ENCODE data around the gene SMIM24. TPM values are rescaled to one million over a fixed set of nuclear protein-coding genes. Genes with fewer than 3 reads are reported as not detected.

SMIM24 gene
- total and polyA plus RNA-seq, 10 donors = 0.63 to 3.0 (median 1.3) TPM; not detected in 3

- H3K9me3 ChIP-seq = no peaks in the 10 kb centered on the region
- intact Hi-C loops (cut with DNase I; ENCODE audit: low total_unique reads) = no loop called here
- TF ChIP-seq CTCF (IDR thresholded peaks at IDR 0.05 in 8 of 11, conservative IDR thresholded peaks at IDR 0.05 in 3 of 11) (no peak), POLR2AphosphoS5 (IDR thresholded peaks at IDR 0.05) (no peak), POLR2A (IDR thresholded peaks at IDR 0.05) (no peak)
- H3K27me3 ChIP-seq (replicated peaks in 1 of 7) = no peaks in the 10 kb centered on the region
- no peak for DNase-seq
- H3K36me3 ChIP-seq = peaks cover 1 to 77% (median 43%) of the 10 kb centered on the region in 6 donors
- WGBS, 5 donors = 62 to 87% (median 79%) methylated on average over 7 of the region's 7 CpGs
- peaks cover 10 to 49% (median 19%) of the 10 kb centered on the region in 6 donors for H3K4me1 ChIP-seq
- H3K4me3 ChIP-seq = no peak overlapping the region
- H3K27ac ChIP-seq = no peak overlapping the region
Observed at GRCh38 chr19:3521104-3521445, 40.8 kb upstream of the SMIM24 start.

GRCh38 chr19:3520166-3521103 lies 40.1 kb upstream of the SMIM24 start:
- TF ChIP-seq POLR2AphosphoS5 (IDR thresholded peaks at IDR 0.05) = peak in 1 of 3 donors; percentile 8
- TF ChIP-seq CTCF (IDR thresholded peaks at IDR 0.05 in 8 of 11, conservative IDR thresholded peaks at IDR 0.05 in 3 of 11) = no peak
- TF ChIP-seq POLR2A (IDR thresholded peaks at IDR 0.05) = no peak
- Histone ChIP-seq H3K27me3 (replicated peaks in 1 of 7) (no peaks in the 10 kb centered on the region), H3K9me3 (no peaks in the 10 kb centered on the region), H3K27ac (no peak overlapping the region), H3K4me3 (no peak overlapping the region), H3K36me3 (peaks cover 0 to 71% (median 37%) of the 10 kb centered on the region in 6 donors), H3K4me1 (peaks cover 10 to 56% (median 24%) of the 10 kb centered on the region in 6 donors)
- intact Hi-C loops (cut with DNase I; ENCODE audit: low total_unique reads) = no loop called here
- DNase-seq = no peak
- 88 to 94% (median 88%) methylated on average over 16 to 37 of the region's 37 CpGs for WGBS, 5 donors

- H3K9me3 ChIP-seq = no peaks in the 10 kb centered on the region
- H3K36me3 ChIP-seq = peaks cover 0 to 68% (median 30%) of the 10 kb centered on the region in 6 donors
- peaks cover 10 to 69% (median 29%) of the 10 kb centered on the region in 6 donors for H3K4me1 ChIP-seq
- H3K27me3 ChIP-seq (replicated peaks in 1 of 7) = no peaks in the 10 kb centered on the region
- H3K27ac ChIP-seq = no peak overlapping the region
- TF ChIP-seq POLR2A (IDR thresholded peaks at IDR 0.05) (no peak), POLR2AphosphoS5 (IDR thresholded peaks at IDR 0.05) (peak in 1 of 3 donors; percentile 20), CTCF (IDR thresholded peaks at IDR 0.05 in 8 of 11, conservative IDR thresholded peaks at IDR 0.05 in 3 of 11) (no peak)
- intact Hi-C loops (cut with DNase I; ENCODE audit: low total_unique reads) = no loop called here
- H3K4me3 ChIP-seq = no peak overlapping the region
- 86 to 93% (median 90%) methylated on average over 17 to 18 of the region's 18 CpGs for WGBS, 5 donors
- no peak for DNase-seq
Observed at GRCh38 chr19:3519126-3519525, 38.8 kb upstream of the SMIM24 start.

- peaks cover 10 to 73% (median 29%) of the 10 kb centered on the region in 6 donors for H3K4me1 ChIP-seq
- WGBS, 5 donors = 88 to 96% (median 91%) methylated on average over 2 of the region's 2 CpGs
Observed at GRCh38 chr19:3518659-3519058, 38.3 kb upstream of the SMIM24 start.

More at GRCh38 chr19:3518659-3519058, 38.3 kb upstream of the SMIM24 start:
- no peak overlapping the region for H3K27ac ChIP-seq
- intact Hi-C loops (cut with DNase I; ENCODE audit: low total_unique reads) = no loop called here
- H3K36me3 ChIP-seq = peaks cover 0 to 68% (median 25%) of the 10 kb centered on the region in 6 donors
- no peak for DNase-seq
- TF ChIP-seq POLR2A (IDR thresholded peaks at IDR 0.05) (no peak), CTCF (IDR thresholded peaks at IDR 0.05 in 8 of 11, conservative IDR thresholded peaks at IDR 0.05 in 3 of 11) (no peak), POLR2AphosphoS5 (IDR thresholded peaks at IDR 0.05) (no peak)
- no peaks in the 10 kb centered on the region for H3K9me3 ChIP-seq
- no peak overlapping the region for H3K4me3 ChIP-seq
- no peaks in the 10 kb centered on the region for H3K27me3 ChIP-seq (replicated peaks in 1 of 7)

All from spleen (tissue), 11 donors.